Tibial nerve (tissue), 4 donors: ENCODE results near the gene GNAI3.
A peak's percentile ranks its signal among the peaks of the same experiment; 100 is the strongest.

Experiments
- CTCF ChIP-seq, 5 experiments: fragments of 200-600 bp in 3 of 5; fragments of 450-650 bp in 2 of 5; sonication (generic) in 3 of 5; IDR thresholded peaks; one replicate each; pipeline ENCODE4 v1.5.1; 2016 to 2019; ENCODE audit warnings: antibody characterized with exemption in 5 of 5, mild to moderate bottlenecking in 3 of 5, moderate library complexity in 2 of 5
- EP300 ChIP-seq, 2 donors: sonication (generic); formaldehyde crosslinking; IDR thresholded peaks; one replicate each; pipeline ENCODE4 v1.6.1; 2017; ENCODE audit warnings: antibody characterized with exemption in 2 of 2, mild to moderate bottlenecking in 1 of 2
- POLR2A ChIP-seq, 2 donors: fragments of 450-650 bp; IDR thresholded peaks; one replicate each; pipeline ENCODE4 v1.6.1; 2017; ENCODE audit warnings: antibody characterized with exemption in 2 of 2, mild to moderate bottlenecking in 2 of 2, moderate library complexity in 2 of 2

GRCh38 chr1:109499661-109500536 is 48.5 kb upstream of the GNAI3 start:
- TF ChIP-seq CTCF (IDR thresholded peaks at IDR 0.05) (peak in 4 of 5 experiments; percentile 10 to 35 (median 22)), EP300 (IDR thresholded peaks at IDR 0.05) (no peak), POLR2A (IDR thresholded peaks at IDR 0.05) (no peak)
